Calu3 (cell line): ENCODE results near the gene NDNF. TPM values are rescaled to one million over a fixed set of nuclear protein-coding genes. Genes with fewer than 3 reads are reported as not detected.

Experiments used
- BruUV-seq: library from RNA; stranded (reverse); fragments of 400-500 nt; replicated peaks from 2 replicates; lab custom pipeline; 2021; lab: Mats Ljungman, UMichigan
- CTCF ChIA-PET: fragments of 300-600 bp; sonication (Branson Sonifier 250); formaldehyde crosslinking; loops from one replicate; lab custom pipeline; 2022; ENCODE audit warnings: antibody characterized with exemption; lab: Charles Lee
- DNase-seq: peaks from one replicate; pipeline ENCODE4 v3.0.0; 2022
- H3K27ac Mint-ChIP-seq: one replicate; pipeline ENCODE4 v1.8.0; 2022; ENCODE audit warnings: mixed read lengths; ENCODE audit not compliant: unreplicated experiment
- H3K27me3 Mint-ChIP-seq: one replicate; pipeline ENCODE4 v1.8.0; 2022; ENCODE audit warnings: mixed read lengths; ENCODE audit not compliant: unreplicated experiment
- H3K36me3 Mint-ChIP-seq: one replicate; pipeline ENCODE4 v1.8.0; 2022; ENCODE audit warnings: mild to moderate bottlenecking, moderate library complexity, mixed read lengths; ENCODE audit not compliant: insufficient read depth, unreplicated experiment
- H3K4me1 Mint-ChIP-seq: one replicate; pipeline ENCODE4 v1.8.0; 2022; ENCODE audit warnings: mild to moderate bottlenecking, low read depth, mixed read lengths; ENCODE audit not compliant: unreplicated experiment
- H3K4me3 Mint-ChIP-seq: one replicate; pipeline ENCODE4 v1.8.0; 2022; ENCODE audit warnings: mild to moderate bottlenecking, low read depth, moderate library complexity, mixed read lengths; ENCODE audit not compliant: unreplicated experiment
- H3K9me3 Mint-ChIP-seq: one replicate; pipeline ENCODE4 v1.8.0; 2022; ENCODE audit warnings: low read depth, mixed read lengths; ENCODE audit not compliant: unreplicated experiment
- CTCF ChIP-seq: fragments of 200-600 bp; IDR thresholded peaks from one replicate; pipeline ENCODE4 v1.8.0; 2022; ENCODE audit warnings: antibody characterized with exemption; ENCODE audit not compliant: unreplicated experiment
- intact Hi-C: fragments of 100-400 bp; cut with micrococcal nuclease; formaldehyde crosslinking; loops from one replicate; pipeline ENCODE4 v1.10.0; 2022; ENCODE audit not compliant: unreplicated experiment
- total RNA-seq: library from RNA; stranded (reverse); gene quantifications from 2 replicates; pipeline ENCODE4 v1.2.3, GENCODE V29; 2022

The NDNF gene
- total RNA-seq, 1 experiment from 2014 or later: 0.66 TPM

- no peak overlapping the region for H3K4me3 Mint-ChIP-seq
- no peaks in the 10 kb centered on the region for H3K9me3 Mint-ChIP-seq
- H3K27ac Mint-ChIP-seq: no peak overlapping the region
- intact Hi-C loops: no loop called here
- no peak for TF ChIP-seq CTCF
- CTCF ChIA-PET: no interaction called here
- H3K4me1 Mint-ChIP-seq: no peaks in the 10 kb centered on the region
- BruUV-seq: no TSS peak
- H3K27me3 Mint-ChIP-seq: no peaks in the 10 kb centered on the region
- DNase-seq: no peak
- no peaks in the 10 kb centered on the region for H3K36me3 Mint-ChIP-seq
Measured at GRCh38 chr4:121018543-121018942, 53.8 kb downstream of the NDNF start.

DNA sequence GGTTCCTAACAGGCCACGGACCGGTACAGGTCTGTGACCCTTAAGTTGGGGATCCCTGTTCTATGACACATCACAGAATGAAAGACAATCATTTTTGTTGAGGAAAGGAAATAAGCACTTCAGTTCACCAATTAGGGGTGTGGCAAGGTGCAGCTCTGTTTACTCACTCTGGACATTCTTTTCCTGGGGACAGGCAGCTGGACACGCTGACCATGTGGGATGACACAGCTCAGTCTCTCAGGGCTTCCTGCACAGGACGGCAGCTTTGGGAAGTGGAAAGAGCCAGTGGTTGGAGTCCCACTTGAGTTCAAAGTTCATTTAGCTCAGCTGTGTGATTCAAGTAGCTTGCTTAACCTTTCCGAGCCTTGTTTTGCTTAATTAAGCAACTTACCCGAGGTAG lies 55.7 kb downstream of the NDNF start:
- BruUV-seq: no TSS peak
- Mint-ChIP-seq H3K4me1 (no peaks in the 10 kb centered on the region), H3K9me3 (no peaks in the 10 kb centered on the region), H3K36me3 (no peaks in the 10 kb centered on the region), H3K4me3 (no peak overlapping the region), H3K27ac (no peak overlapping the region), H3K27me3 (no peaks in the 10 kb centered on the region)
- TF ChIP-seq CTCF: no peak
- DNase-seq: no peak
- CTCF ChIA-PET: no interaction called here
- intact Hi-C loops: no loop called here

DNA sequence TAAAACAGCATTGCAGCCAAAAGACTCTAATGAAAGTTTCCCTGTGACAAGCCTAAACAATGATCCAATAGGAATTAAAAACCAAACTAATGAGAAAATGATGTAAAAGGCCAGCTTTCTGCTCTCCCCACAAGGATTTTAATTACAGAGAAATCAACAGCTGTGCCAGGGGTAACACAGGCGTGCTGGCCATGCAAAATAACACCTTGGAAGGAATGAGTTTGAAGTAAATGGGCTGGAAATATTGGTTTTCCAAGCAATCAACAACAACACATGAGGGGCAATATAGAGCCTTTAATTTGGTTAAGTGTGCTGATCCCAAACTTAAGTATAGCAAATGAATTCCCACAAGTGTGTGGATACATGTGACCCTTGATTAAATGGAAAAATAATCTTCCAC lies 56.9 kb downstream of the NDNF start:
- Mint-ChIP-seq H3K4me1 (no peaks in the 10 kb centered on the region), H3K27me3 (no peaks in the 10 kb centered on the region), H3K9me3 (no peaks in the 10 kb centered on the region), H3K4me3 (no peak overlapping the region), H3K27ac (no peak overlapping the region), H3K36me3 (no peaks in the 10 kb centered on the region)
- DNase-seq: no peak
- intact Hi-C loops: no loop called here
- BruUV-seq: no TSS peak
- CTCF ChIA-PET: no interaction called here
- no peak for TF ChIP-seq CTCF

DNA sequence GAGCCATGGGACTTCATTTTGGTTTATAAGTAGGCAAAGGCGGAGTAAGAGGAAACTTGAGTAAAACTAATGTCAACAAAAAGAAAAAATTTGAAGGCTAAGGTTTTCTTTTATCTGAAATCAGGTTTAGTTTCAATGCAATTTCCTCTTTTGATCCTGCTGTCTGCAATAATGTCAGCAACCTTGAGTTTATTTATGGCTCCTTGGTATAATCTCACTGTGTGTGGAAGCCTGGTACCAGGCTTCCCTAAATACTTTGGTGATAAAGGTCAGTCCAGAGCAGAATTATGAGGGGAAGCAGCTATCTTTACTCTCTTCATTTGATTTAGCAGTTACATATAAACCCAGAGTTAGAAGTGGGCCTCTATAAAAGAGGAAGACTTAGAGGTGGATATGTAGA lies 57.8 kb downstream of the NDNF start:
- CTCF ChIA-PET: no interaction called here
- Mint-ChIP-seq H3K36me3 (no peaks in the 10 kb centered on the region), H3K4me3 (no peak overlapping the region), H3K27ac (no peak overlapping the region), H3K9me3 (no peaks in the 10 kb centered on the region), H3K27me3 (no peaks in the 10 kb centered on the region), H3K4me1 (no peaks in the 10 kb centered on the region)
- DNase-seq: no peak
- intact Hi-C loops: no loop called here
- no peak for TF ChIP-seq CTCF
- no TSS peak for BruUV-seq
